GM18873 (cell line): Measurements from ENCODE around the gene STYX.

Experiments used
- ATAC-seq: cut with Tn5 transposase; IDR thresholded peaks from one replicate; pipeline ENCODE4 v1.9.1; 2021; ENCODE audit warnings: mild to moderate bottlenecking, moderate library complexity, moderate number of reproducible peaks; ENCODE audit not compliant: unreplicated experiment, low FRiP score

STYX gene

DNA sequence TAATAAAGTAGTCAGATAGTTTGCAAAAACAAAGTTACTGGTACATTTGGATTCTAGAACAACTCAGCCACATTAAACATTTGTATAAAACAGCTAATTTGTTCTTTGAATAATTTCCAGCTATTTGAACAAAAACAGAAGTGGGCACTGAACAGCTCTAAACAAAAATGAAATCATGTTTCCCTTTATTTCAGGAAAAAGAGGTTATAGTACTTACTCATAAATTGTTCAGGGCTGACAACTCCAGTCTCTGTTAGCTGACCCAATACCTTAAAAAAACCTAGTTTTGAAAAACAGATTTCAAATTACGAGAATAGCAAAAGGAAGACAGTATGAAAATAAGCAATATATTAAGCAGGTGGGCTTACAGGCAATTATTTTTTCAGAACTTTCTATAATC, 53.2 kb downstream of the STYX start:
- no peak for ATAC-seq

DNA sequence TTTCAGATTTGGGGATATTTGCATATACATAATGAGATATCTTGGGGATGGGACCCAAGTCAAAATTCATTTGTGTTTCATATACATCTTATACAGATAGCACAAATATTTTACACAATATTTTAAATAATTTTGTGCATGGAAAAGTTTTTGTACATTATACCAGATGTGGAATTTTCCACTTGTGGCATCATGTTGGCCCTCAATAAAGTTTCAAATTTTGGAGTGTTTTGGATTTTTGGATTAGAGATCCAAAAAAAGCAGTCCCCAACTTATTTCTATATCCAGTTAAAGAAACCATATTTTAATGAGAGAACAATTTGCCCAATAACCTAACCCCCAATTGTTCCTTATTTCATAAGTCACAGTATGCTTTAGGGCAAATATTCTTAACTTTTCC, 56.9 kb downstream of the STYX start:
- no peak for ATAC-seq

- no peak for ATAC-seq
These were observed 59.2 kb downstream of the STYX start for GRCh38 chr14:52789118-52789517.

DNA sequence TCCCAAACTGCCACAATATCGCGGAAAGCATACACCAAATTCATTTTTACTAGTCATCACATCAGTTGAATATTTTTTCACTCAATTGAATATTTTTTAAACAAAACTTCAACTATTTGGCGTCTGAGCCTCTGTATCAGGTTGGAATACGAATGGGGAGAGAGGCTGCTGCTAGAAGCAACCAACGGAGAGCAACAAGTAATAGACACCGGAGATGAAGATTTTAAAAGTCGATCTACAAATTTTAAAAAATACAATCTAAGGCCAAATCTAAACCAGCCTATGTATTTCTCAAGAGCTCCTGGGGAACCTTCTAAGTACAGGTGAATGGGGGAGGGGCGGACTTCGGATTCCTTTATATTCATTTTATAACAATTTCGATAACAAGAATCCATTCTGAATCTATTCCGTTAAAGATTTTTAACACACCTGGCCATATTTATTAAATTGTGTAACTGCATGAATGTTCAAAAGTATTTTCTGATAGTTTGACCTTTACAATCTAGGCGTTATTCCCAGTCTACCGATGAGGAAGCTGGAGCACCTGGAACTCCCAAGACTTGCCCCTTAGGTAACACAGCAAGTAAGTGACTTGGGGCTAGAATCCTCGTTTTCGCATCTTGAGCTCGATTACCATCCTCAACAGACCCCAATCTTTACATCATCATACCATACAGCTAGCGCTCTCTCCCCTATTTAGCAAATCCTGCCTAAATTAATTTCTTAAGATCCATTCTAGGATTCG, 60.2 kb downstream of the STYX start:
- no peak for ATAC-seq

- ATAC-seq, result peak; percentile 7
These were observed 60.8 kb downstream of the STYX start for GRCh38 chr14:52790756-52791222.

DNA sequence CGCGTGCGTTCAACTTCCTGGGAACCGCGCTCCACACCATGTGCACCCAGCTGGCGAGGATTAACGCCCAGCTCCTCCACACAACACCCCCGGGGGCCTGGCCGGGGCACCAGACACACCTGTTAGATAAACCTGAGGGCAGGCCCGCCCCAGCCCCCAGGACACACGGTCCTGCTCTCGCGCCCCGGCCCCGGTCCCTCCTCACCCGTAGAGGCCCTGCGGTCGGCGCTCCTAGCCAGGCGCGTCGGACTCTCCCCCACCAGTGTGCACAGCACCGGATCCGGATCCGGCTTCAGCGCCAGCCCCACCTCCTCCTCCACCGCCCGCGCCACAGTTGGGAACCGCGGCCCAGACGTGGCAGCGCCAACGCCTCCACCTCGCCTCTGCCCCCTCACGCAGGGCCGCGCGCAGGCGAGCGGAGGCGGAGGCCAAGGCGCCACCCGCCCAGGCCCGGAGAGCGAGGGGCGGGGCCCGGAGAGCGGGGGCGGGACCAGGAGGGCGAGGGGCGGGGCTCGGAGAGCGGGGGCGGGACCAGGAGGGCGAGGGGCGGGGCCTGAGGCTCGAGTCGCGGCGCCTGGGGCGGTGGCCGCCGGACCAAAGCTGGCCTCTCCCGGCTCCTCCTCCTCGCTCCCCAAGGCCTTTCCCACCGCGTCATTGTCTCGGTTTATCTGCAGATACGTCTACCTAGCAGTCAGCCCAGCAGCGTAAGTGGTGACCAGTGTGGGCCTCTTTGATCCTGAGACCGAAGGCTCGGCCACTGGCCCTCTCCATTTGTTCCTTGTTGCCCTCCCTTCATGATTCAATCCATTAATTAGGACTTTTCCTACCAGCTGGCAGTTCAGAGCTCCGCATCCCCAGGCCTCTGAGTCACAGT, 61.5 kb downstream of the STYX start, which contains the start of gene GNPNAT1:
Gene GNPNAT1, minus strand, starts transcription at position 385 of the 874 bp plus-strand sequence. CDS start 6,957 bp downstream, outside the sequence.
- ATAC-seq, result peak; percentile 74

GRCh38 chr14:52792097-52792415, 62.1 kb downstream of the STYX start:
- no peak for ATAC-seq

GRCh38 chr14:52793061-52793460, 63.1 kb downstream of the STYX start:
- ATAC-seq, result no peak

DNA sequence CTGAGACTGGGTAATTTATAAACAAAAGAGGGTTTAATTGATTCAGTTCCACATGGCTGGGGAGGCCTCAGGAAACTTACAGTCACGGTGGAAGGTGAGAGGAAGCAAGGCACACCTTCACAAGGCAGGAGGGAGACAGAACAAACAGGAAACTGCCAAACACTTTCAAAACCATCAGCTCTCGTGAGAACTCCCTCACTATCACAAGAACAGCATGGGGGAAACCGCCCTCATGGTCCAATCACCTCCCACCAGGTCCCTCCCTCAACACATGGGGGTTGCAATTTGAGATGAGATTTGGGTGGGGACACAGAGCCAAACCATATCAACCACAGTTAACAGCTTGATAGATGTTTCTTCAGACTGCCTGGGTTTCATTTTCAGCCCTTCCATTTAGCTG, 67.7 kb downstream of the STYX start:
- no peak for ATAC-seq

- ATAC-seq, result no peak
These were observed 68.9 kb downstream of the STYX start for GRCh38 chr14:52798826-52799225.

DNA sequence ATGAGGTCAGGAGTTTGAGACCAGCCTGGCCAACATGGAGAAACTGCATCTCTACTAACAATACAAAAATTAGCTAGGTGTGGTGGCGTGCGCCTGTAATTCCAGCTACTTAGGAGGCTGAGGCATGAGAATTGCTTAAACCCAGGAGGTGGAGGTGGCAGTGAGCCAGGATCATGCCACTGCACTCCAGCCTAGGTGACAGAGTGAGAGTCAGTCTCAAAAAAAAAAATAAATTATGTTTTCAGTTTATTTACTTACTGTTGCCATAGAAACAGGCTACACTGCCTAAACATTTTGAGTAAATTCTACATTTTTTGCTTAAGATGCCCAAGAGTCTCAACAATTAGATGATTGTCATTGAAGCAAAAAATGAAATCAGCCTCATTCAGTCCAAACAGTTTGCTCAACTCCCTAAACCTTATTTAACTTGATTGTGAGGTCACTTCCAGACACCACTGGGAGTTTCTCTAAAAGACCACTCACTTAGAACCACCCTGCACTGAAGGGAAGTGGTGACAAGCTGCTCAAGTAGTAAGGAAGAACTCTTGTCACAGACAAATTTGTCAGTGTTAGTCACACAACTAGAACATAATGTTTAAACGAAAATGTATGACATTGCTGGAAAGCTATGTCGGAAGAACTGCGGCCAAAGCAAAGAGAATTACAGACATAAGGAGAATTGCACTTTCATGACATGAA, 71.2 kb downstream of the STYX start:
- no peak for ATAC-seq

DNA sequence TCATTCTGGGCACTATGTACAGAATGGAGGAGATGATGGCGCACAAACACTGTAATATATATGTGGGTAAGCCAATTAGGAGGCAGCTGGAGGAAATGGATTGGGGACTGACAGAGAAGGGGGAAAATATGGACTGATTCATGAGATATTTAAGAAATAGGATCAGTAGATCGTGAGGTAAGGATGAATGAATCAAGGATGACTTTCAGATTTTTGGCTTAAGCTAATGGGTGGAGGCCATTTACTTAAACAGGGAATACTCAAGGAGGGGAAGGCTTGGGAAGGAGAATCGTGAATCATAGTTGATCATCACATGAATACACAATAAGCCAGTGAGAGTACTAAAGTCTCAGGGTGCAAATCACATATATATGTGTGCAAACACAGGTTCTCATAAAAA, 72.6 kb downstream of the STYX start:
- ATAC-seq, result no peak

- no peak for ATAC-seq
These were observed 76.1 kb downstream of the STYX start for GRCh38 chr14:52806115-52806514.

- ATAC-seq, result no peak
These were observed 78.1 kb downstream of the STYX start for GRCh38 chr14:52808101-52808500.

DNA sequence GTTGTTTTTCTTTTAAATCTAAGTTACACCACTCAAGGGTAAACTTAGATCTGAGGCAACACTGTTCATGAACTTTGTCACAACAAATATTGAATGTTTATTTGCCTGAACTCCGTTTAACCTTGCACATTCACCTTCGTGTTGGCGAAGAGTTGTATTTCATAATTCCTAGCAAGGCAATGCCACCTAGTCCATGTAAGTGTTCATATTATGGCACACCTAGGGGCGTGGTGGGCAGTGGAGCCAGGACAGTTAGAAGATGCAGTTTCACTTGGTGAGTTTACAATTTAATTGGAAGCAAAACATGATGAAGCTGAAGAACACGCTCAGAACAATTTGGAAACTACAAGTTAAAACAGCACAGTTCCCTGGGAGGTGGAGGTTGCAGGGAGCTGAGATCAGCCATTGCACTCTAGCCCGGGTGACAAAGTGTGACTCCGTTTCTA, 91.9 kb downstream of the STYX start:
- ATAC-seq, result no peak

GRCh38 chr14:52824462-52824861, 94.5 kb downstream of the STYX start:
- ATAC-seq, result no peak
